HG02981 (cell line): Measurements from ENCODE around the gene RNASET2.

Experiments used
- ATAC-seq: cut with Tn5 transposase; IDR thresholded peaks from one replicate; pipeline ENCODE4 v1.9.1; 2021; ENCODE audit warnings: mild to moderate bottlenecking, moderate library complexity; ENCODE audit not compliant: unreplicated experiment

RNASET2 gene

DNA sequence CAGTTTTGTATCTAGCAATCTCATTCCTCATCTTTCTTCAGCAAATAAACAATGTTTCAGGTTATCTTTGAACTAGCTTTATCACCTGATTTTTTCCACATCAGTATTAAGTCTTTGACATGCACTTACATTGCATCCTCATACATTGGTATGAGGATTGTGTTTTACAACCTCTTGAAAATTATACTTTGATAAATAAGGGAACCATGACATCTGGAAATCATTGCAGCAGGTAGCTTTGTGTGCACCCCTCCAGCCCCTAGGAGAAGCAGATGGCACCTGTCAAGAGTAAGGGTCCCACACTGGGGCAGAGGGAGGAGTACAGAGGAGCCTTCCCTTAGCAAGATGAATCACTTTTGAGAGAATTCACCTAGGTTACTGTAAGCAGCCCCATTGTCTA, 13.7 kb upstream of the RNASET2 start:
- no peak for ATAC-seq

DNA sequence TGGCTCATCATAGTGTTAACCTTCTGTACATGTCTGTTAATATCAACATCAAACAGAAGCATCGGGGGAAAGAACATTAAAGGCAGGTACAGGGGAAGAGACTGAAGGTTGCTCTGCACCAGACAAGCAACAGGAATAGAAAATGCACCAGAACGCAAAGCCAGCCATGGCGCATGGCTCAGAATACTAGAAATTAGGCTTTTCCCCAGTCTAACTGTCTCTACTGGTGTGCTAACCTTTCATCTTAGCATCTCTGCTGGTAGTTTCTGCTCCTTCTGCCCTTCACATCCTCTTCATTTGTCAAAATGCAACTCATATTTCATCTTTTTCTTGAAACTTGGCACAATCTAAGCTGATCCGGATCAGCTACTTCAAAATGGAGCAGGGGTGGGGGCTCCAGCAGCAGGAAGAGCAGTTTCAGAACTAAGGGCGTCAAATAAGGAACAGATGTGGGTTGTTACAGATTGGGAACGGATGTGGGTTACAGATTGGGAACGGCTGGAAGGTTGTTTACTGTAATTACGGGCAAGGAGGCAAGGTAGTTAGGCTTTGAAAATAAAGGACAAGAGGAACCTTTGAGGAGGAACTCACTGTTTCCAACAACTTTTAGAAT, 13.1 kb upstream of the RNASET2 start:
- no peak for ATAC-seq

DNA sequence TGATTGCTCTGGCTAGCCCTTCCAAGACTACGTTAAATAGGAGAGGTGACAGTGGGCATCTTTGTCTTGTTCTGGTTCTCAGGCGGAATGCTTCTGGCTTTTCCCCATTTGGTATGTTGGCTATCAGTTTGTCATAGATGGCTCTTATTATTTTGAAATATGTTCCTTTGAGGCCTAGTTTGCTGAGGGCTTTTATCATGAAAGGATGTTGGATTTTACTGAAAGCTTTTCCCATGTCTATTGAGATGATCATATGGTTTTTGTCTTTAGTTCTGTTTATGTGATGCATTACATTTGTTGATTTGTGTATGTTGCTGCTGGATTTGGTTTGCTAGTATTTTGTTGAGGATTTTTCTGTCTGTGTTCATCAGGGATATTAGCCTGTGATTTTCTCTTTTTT, 9.9 kb upstream of the RNASET2 start:
- ATAC-seq = no peak

DNA sequence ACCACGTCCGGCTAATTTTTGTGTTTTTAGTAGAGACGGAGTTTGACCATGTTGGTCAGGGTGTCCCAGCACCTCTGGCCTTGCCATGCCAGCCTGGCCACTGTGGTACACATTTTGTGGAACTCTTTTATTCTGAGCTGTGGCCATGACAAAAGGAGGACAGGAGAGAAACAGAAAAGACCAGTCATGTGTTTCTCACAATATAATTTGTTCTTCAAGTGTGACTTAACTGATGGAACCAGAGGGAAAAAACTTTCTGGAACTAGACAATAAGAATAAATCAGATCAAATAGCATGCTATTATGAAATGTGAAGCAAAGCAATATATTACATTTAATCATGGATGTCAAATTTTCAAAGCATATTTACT, 4.2 kb upstream of the RNASET2 start:
- no peak for ATAC-seq

DNA sequence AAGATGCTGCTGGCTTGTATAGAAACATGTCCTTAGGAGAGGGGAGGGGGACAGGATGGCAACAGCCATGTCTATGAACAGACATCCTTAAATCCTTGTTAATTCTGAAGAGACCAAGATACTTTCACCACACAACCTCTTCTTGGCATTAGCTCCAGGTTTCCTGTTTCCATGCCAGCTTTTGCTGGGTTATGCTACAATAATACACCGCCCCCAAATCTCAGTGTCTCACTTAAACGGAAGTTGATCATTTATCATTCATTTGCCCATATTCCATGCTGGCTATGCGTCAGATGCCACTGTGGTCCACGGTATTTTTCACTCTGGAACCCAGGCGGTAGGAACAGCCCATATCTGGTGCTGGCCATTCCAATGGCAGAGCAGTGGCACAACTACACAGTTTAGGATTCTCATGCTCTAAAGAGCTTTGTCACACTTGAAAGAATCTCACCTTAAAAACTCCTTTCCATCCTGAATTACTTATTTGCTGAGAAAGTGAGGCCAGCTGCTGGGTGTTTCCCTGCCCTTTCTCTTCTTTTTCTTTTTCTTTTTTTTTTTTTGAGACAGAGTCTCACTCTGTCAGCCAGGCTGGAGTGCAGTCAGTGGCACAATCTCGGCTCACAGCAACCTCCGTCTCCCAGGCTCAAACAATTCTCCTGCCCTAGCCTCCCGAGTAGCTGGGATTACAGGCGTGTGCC, 3.7 kb upstream of the RNASET2 start:
- ATAC-seq = no peak

DNA sequence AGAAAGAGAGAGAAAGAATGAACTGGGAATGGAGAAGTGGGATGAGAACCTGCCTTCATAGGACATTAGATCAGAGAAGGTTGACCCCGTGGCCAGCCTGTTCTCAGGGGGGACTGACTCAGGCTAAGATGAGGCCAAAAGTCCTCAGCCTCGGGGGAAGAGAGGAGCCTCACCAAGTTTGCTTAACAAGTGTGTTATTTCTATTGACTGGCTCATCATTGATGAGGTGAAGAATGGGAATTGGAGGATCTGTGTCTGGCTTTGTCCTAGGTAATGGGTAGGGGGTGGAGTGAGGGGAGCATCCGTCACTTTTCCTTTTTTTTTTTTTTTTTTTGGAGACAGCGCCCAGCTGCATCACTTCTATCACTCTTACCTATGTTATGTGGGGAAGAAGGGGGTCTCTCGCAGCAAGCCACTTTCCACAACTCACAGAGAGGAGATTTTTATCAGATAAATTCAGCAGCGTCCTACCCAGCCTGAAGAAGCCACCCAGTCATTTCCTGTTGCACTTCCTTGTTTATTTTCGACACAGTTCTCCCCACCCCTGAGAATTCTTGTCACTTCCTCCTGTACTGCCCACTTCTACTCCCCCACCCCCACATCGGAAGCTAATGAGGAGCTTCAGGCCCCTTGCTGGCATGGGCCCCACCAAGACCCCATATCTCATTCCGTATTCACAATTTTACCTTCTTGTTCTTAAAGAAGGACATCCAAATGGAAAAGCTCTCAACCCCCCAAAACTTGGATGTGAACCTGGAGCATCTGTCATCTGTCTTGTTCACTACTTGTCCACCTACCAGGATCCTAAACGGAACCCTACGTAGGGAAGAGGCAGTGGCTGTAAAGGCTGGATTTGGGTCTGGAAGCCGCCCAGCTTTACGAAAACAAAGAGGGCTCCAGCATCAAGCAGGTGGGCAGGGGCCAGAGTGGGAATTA, 2.8 kb upstream of the RNASET2 start:
- no peak for ATAC-seq

DNA sequence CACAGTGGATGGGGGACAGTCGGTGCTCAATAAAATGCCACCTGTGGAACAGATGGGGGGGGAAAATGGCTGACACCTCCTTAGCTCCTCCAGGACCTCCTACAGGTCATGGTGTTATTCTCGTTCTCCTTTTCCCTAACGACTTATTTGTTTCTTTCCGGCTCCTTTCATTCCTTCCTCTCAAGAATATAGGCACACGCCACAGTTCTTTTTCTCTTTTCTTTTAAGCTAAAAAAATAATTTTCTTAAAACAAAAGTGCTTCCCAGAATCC, 1.4 kb upstream of the RNASET2 start:
- no peak for ATAC-seq

DNA sequence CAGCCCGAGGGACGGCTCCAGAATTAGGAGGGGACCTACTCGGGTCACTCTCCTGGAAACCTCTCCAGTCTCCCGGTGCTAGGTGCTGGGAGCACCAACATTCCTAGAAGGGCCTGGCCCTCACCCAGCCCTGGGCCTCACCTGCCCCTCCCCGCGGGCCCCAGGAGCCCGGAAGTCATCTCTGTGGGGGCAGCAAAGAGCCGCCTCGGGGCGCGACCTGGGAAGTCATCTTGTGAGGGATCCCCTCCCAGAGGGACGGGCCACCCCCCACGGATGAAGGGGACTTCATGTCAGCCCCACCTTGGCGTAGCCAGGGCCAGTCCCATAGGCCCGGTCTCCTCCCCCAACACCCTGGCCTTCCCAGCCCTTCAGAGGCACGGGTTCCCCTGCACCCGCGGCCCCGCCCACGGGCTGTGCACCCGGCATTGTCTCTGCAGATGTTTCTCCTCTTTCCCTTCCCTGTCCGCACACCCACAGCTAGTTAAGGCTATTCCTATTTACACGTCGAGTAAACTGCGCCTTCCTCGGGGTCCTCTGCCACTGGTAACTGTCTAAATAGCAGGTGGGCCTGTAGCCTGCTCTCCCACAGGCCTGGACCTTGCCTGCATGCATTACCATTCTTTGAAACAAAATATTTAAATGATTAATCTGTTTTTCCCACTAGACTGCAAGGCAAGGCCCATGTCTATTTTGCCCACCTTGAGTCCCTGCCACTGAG, 896 bp upstream of the RNASET2 start:
- peak; percentile 27 for ATAC-seq

DNA sequence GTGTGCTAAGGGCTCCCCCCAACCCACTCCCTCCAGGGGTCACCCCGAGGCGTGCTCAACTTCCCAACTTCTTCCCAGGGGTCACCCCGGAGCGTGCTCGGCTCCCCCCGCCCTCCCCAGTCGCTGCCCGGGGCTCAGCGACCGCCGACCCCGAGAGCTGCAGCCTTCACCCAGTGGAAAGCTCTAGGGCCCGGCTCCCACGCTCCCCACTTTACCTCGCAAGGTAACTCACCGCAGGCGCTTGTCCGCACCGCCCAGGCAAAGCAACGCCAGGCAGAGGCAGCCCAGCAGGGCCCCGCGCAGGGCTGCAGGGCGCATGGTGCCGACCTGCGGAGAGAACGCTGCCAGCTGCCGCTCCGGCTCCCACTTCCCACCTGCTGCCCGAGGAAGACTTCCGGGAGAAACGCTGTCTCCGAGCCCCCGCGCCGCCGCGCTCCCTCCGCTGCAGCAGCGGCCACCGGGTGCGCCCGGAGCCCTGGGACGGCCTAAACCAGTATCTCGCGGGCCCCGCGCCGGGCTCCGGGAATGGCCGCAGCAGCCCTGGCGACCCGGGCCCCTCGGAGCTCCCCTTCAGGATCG, 396 bp downstream of the RNASET2 start:
- peak; percentile 4 for ATAC-seq

DNA sequence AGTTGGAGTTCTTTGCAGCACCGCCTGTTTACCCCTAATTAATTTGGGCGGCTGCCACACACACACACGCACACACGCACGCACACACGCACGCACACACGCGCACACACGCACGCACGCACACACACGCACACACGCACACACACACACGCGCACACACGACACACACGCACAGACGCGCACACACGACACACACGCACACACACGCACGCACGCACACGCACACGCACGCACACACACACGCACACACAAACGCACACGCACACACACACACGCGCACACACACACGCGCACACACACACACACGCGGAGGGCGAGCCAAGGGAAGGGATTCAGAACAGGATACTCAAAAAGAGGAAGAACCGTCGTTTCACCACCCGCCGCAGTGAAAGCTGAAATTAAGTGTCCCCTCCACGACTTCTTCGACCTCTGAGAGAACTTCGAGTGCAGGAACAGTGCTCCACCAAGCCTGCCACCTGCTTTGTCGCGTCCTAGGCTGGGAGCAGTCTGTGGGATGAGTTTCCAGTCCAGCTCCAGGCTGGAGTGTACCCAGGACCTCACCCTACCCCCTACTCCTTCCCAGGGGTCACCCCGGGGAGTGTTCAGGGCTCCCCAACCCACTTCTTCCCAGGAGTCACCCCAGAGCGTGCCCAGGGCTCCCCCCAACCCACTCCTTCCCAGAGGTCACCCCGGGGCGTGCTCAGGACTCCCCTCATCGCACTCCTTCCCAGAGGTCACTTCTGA, 1.1 kb downstream of the RNASET2 start:
- no peak for ATAC-seq

DNA sequence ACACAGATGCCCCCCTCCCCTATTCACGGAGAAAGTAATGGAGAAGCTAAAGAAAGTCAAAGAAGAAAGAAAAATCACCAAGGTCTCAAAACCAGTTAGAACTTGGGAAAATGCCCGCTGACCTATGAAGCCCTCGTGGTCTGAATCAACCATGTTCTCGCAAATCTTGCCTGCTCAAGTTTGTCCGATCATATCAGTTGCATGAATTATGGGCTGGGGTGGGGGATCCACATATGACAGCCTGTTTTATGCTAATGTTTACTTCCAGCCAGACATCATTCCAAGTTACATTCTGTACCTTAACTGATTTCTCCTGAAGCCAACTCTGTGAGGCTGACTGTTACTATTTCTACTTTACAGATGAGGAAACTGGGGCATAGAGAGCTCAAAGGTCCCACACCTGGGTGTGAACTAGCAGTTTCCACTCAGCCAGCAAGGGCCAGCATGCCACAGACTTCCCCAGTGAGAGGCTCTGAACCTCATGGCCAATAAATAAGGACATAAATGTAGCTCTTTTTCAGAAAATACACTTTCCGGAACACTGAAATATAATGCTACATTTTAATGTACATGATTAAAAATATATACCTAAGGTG, 2.1 kb downstream of the RNASET2 start:
- no peak for ATAC-seq

DNA sequence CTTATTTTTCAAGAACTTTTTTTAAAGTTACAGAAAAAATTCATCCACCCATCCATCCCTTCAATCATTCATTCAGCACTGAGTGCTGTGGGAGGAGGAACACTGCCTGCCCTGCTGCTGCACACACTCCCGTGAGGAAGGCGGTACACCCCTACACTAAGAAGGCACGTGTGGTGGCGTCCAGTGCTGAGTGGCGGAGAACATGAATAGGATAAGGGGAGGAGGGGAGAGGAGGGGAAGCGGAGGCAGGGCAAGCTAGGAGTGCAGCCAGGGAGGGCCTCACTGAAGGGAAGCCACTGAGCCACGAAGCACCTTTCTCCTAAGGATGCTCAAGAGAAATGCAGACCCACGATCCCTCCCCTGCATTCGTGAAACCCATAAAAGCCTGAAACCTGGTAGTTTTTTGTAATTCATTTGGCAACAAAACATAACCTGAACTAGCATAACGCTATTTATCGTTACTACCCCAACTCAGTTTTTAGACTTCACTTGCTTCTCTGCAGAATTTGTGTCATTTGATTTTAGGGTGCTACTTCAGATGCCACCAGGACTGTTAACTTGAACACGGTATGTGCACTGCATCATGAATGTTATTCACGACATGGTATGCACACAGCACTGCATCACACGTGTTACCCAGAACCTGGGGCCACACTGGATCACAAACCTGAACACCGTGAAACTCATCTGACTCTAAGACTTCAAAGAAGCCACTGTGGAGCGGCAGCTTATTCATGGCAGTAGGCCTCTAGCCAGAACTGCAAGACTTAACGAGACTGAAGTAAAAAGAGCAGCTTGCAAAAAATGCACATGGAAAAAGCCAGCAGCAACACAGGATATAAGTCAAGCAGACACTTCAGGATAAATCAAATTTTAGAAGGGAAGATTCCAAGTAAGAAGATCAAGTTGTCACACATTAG, 3.5 kb downstream of the RNASET2 start:
- no peak for ATAC-seq

DNA sequence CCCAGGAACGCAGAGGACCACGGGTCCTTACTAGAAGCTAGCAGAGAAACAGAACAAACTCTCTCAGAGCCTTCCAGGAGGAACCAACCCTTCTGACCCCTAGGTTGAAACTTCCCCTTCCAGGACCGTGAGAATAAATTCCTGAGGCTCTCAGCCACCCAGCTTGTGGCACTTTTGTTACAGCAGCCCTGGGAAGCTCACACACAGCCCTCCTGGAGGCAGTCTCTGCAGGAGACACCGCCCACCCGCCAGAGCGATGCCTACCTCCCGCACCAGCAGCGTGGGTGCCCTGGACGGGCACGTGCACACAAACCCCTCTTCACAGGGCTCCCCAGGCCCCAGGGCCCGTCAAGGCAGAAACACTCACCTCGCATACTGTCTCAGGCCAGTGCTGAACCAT, 4.2 kb downstream of the RNASET2 start:
- ATAC-seq = no peak

DNA sequence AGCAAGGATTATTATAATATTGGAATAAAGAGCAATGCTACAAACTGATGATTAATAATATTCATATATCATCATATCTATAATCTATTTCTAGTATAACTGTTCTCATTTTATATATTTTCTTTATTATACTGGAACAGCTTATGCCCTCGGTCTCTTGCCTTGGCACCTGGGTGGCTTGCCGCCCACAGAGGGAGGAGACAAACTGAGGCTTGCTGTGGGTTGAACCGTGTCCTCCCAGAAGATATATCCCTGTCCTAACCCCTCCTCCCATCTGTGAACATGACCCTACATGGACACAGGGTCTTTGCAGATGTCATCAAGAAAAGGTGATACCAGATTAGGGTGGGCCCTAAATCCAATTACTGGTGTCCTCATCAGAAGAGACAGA, 4.7 kb downstream of the RNASET2 start:
- no peak for ATAC-seq

DNA sequence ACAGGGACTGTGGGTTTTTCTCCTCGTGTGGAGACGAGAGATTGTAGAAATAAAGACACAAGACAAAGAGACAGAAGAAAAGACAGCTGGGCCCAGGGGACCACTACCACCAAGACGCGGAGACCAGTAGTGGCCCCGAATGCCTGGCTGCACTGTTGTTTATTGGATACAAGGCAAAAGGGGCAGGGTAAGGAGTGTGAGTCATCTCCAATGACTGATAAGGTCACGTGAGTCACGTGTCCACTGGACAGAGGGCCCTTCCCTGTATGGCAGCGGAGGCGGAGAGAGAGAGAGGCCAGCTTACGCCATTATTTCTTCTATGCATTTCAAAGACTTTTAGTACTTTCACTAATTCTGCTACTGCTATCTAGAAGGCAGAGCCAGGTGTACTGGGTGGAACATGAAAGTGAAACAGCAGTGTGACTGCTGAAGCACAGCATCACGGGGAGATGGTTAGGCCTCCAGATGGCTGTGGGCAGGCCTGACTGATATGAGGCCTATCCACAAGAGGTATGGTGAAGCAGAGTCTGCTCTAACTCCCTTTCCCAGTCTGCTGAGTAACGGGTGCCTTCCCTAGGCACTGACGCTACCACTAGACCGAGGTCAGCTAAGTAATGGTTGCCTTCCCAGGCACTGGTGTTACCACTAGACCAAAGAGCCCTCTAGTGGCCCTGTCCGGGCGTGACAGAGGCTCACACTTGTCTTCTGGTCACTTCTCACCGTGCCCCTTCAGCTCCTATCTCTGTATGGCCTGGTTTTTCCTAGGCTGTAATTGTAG, 5.3 kb downstream of the RNASET2 start:
- peak; percentile 97 for ATAC-seq

DNA sequence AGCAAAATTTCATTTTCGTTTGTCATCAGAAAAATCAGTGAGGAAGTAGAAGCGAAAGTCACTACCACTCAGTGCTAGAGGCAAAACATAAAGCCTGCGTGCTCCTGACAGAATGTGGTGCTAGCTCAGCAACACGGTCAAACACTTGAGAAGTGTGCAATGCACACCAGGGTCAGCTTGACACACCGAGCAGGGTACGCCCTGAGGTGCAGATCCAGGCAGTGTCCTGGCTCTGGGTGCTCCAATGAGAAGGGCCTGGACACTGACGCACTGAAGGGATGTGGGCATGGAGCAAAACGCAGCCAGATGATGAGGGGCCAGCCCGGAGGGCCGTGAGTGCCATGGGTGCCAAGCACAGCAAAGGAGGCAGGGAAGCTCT, 5.9 kb downstream of the RNASET2 start:
- peak; percentile 29 for ATAC-seq

DNA sequence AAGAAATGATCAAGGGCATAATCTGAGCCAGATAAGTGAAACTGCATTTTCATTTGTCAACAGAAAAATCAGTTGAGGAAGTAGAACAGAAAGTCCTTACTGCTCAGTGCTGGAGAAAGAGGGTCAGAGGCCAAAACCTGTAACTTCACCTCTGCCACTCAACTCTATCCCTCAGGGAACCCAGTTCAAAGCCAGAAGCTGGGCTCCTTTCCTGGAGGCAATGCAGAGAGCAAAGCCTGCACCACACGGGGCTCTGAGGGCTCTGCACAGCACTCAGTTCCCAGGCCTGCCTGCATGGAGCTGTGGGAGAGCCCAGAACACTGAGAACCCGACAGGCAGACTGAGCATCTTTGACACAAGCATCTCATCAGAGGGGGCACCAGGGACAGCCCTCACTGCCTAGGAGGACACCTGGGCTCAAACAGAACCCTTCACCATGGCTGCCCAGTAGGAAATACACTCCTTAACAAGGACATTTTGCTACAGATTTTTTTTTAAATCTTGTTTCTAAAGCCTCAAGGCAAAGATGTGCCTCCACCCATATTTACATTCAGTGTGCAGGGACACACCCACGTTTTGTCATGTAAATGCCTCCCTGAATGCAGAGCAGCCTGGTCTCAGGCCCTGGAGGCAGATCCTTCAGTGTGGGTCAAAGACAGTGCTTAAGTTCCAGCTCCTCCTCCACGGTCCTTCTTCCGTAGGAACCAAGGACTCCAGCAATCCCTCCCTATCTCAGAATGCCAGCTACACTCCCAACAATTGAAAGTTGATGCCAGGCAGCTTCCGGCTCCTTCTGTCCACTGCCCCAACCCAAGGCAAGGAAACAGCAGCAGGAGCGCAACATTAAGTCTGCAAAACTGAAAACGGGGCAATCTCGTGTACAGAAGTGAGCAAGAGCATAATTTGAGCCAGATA, 6.6 kb downstream of the RNASET2 start:
- ATAC-seq = no peak
